ENCODE data around the gene KCNJ4.

The KCNJ4 gene

GRCh38 chr22:38431266-38432010 is 23.6 kb downstream of the KCNJ4 start:
- TF ChIP-seq, protein P1, sequence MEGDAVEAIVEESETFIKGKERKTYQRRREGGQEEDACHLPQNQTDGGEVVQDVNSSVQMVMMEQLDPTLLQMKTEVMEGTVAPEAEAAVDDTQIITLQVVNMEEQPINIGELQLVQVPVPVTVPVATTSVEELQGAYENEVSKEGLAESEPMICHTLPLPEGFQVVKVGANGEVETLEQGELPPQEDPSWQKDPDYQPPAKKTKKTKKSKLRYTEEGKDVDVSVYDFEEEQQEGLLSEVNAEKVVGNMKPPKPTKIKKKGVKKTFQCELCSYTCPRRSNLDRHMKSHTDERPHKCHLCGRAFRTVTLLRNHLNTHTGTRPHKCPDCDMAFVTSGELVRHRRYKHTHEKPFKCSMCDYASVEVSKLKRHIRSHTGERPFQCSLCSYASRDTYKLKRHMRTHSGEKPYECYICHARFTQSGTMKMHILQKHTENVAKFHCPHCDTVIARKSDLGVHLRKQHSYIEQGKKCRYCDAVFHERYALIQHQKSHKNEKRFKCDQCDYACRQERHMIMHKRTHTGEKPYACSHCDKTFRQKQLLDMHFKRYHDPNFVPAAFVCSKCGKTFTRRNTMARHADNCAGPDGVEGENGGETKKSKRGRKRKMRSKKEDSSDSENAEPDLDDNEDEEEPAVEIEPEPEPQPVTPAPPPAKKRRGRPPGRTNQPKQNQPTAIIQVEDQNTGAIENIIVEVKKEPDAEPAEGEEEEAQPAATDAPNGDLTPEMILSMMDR (IDR thresholded peaks at IDR 0.05), result no peak

- TF ChIP-seq, protein P1 (IDR thresholded peaks at IDR 0.05), result no peak
Observed at GRCh38 chr22:38429499-38430068, 25.4 kb downstream of the KCNJ4 start.

DNA sequence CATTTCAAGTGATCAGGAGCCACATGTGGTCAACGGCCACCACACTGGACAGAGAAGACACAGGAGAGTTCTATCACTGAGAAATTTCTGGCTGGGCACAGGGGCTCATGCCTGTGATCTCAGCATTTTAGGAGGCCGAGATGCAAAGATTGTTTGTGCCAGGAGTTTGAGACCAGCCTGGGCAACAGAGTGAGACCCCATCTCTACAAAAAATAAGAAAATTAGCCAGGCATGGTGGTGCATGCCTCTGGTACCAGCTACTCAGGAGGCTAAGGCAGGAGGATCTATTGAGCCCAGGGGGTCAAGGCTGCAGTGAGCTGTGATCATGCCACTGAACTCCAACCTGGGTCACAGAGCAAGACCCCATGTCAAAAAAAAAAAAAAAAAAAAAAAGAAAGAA is 26.3 kb downstream of the KCNJ4 start:
- TF ChIP-seq, protein P1 (IDR thresholded peaks at IDR 0.05), result no peak

DNA sequence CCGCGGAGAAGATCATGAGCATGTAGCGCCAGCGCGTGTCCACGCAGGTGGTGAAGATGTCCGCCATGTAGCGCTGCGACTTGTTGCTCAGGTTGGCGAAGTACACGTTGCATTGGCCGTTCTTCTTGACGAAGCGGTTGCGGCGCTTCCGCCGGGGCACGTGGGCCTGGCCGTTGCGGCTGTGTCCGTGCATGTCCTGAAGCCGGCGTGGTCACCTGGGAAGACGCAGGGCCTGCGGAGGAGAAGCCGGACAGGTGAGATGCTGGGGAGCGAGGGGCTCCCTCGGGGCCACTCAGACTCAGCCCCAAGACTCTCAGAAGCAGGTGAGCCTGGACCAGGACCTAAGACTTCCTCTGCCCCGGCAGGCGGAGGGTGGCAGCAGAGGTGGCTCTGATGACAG is 27.1 kb downstream of the KCNJ4 start:
- TF ChIP-seq, protein P1 (IDR thresholded peaks at IDR 0.05), result no peak

- TF ChIP-seq, protein P1 (IDR thresholded peaks at IDR 0.05), result no peak
Observed at GRCh38 chr22:38427465-38427864, 27.5 kb downstream of the KCNJ4 start.

GRCh38 chr22:38426628-38427027 is 28.4 kb downstream of the KCNJ4 start:
- TF ChIP-seq, protein P1 (IDR thresholded peaks at IDR 0.05), result no peak

DNA sequence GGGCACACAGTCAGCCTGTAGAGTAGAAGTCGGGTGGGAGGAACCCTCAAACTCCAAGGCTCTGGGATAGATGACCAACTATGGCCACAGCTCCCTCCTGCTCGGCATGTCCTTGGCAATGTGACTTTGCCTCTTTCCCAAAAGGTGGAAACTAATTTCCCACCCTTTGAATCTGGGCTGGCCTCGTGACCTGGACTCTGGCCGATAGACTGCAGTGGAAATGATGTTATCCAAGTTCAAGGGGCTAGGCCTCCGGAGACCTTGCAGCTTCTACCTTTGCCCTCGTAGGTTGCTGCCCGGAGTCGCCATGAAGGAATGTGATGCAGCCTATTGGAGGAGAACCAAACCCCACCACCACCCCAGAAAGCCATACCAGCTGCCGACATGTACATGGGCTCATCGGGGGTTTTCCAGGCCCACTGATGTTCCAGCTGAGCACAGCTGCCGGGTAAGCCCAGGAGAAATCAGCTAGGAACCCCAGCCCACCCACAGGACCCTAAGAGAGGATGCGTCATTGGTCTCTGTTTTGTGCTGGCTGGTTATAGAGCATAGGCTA is 30.4 kb downstream of the KCNJ4 start:
- TF ChIP-seq, protein P1 (IDR thresholded peaks at IDR 0.05), result no peak
